Articular chondrocyte of knee joint (primary cell): ENCODE measurements around the gene HOMER1. TPM values are rescaled to one million over a fixed set of nuclear protein-coding genes. Genes with fewer than 3 reads are reported as not detected.

Experiments used
- small RNA-seq: library from RNA; depleted of rRNA; stranded (forward); fragments of <200 nt; gene quantifications from one replicate; pipeline ENCODE3, GENCODE V24; 2012
- total RNA-seq: library from RNA; depleted of rRNA; stranded (reverse); fragments of >200 nt; gene quantifications from 2 replicates; pipeline ENCODE4 v1.2.3, GENCODE V29; 2012

Gene HOMER1
- 8.2 and 10.1 TPM in 2 replicates for total RNA-seq

GRCh38 chr5:79513704-79514390 lies at the start of gene HOMER1:
Gene HOMER1 (minus strand): TSS chr5:79514134. CDS start chr5:79512774, 1,360 bp downstream.

Small RNA genes within 50 kb of the gene (small RNA-seq; reads per million reads assigned to genes)
- not detected for gene RF00019

Other genes with a start within 250 kb of the HOMER1 start
- 81.1 and 84.2 TPM in 2 replicates for gene TENT2, start 98.3 kb upstream of the HOMER1 start, total RNA-seq
- 5.2 and 6.1 TPM in 2 replicates for gene CMYA5, start 175.7 kb upstream of the HOMER1 start, total RNA-seq